ENCODE measurements around the gene TUB. TPM values are rescaled to one million over a fixed set of nuclear protein-coding genes. Genes with fewer than 3 reads are reported as not detected.

Gene TUB
- total and polyA plus RNA-seq, 2 of the 8 experiments (the other 6 are each of a cell fraction or from before 2014, with no cell fraction given) = 15.3 to 31.3 TPM

DNA sequence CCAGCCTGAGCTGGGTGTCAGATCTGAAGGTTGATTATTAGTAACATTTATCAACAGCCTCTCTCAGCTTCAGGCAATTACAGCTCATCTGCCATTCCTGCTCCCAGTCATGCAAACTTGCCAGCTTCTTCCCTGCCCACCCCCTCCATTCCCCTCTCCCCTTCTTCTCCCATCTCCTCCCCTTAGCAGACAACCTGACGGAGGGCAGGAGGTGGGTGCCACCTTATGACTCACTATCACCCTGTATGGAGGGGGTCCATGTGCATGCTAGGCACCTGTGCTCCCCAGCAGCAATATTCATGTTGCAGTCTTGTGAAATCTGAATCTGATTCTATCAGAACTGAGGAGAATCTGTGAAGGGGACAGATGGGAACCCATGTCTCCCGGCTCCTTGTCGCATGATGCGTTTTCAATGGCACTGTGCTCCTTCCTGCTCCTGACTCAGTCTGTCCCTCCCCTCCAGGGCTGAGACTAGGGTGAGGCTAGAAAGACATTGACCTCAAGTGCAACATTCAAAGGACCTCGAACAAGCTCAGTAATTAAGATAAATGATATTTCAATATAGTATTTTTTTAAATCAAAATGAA lies 46.3 kb upstream of the TUB start (continued):
- TF ChIP-seq, protein P1, sequence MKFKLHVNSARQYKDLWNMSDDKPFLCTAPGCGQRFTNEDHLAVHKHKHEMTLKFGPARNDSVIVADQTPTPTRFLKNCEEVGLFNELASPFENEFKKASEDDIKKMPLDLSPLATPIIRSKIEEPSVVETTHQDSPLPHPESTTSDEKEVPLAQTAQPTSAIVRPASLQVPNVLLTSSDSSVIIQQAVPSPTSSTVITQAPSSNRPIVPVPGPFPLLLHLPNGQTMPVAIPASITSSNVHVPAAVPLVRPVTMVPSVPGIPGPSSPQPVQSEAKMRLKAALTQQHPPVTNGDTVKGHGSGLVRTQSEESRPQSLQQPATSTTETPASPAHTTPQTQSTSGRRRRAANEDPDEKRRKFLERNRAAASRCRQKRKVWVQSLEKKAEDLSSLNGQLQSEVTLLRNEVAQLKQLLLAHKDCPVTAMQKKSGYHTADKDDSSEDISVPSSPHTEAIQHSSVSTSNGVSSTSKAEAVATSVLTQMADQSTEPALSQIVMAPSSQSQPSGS (IDR thresholded peaks at IDR 0.05; ENCODE audit: low read length) = no peak
- TF ChIP-seq TBP (IDR thresholded peaks at IDR 0.05; ENCODE audit: low read depth, low read length) = no peak
- TF ChIP-seq, protein P2, sequence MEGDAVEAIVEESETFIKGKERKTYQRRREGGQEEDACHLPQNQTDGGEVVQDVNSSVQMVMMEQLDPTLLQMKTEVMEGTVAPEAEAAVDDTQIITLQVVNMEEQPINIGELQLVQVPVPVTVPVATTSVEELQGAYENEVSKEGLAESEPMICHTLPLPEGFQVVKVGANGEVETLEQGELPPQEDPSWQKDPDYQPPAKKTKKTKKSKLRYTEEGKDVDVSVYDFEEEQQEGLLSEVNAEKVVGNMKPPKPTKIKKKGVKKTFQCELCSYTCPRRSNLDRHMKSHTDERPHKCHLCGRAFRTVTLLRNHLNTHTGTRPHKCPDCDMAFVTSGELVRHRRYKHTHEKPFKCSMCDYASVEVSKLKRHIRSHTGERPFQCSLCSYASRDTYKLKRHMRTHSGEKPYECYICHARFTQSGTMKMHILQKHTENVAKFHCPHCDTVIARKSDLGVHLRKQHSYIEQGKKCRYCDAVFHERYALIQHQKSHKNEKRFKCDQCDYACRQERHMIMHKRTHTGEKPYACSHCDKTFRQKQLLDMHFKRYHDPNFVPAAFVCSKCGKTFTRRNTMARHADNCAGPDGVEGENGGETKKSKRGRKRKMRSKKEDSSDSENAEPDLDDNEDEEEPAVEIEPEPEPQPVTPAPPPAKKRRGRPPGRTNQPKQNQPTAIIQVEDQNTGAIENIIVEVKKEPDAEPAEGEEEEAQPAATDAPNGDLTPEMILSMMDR (IDR thresholded peaks at IDR 0.05; ENCODE audit: control extremely low read depth in 1 of 3, insufficient read depth in 1 of 3, low read depth in 1 of 3, low read length in 3 of 3) = no peak
